ENCODE data around the gene ZNF860.
"Not testable (repeated sequence)": the region's sequence is repeated elsewhere in the genome, so short reads cannot be mapped to it uniquely, and the experiment has no call there.

ZNF860 gene

DNA sequence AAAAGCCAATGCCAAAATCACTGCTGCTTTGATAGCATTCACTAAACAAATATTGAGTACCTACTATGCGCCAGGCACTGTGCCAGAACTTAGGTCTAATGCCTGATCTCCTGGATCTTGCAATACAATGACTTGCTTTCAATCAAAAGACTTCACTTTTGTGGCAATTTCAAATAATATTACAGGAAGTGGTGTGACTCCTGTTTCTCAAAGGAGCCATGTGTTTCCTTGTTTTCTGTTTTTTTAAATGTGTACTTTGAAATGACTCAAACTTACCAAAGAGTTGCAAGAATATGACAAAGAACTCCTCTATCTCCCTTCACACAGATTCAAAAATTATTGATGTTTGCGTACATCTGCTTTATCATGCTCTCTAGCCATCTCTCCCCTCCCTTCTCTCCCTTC lies 18.7 kb upstream of the ZNF860 start:
- no peak for DNase-seq

DNA sequence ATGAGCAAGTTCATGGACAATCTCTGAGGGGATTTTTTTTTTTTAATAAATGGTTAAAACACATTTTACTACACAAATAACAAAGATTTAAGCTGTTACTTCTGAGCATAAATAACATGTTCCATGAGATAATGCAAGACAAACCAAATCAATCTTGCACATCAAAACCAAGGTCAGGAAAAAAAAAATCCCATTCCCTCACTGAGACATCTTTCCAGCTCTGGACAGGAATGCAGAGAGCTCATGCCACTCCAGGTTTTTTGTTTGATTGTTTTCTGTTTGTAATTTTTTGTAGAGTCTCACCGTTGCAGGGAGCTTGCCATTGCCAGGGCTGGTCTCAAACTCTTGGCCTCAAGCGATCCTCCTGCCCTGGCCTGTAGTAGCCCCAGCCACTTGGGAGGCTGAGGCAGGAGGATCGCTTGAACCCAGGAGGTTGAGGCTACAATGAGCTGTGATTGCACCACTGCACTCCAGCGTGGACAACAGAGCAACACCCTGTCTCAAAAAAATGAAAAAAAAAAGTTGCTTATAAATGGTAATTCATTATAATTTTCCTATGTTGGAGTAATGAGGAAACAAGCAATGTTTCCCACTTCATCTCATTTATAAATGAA lies 14.5 kb upstream of the ZNF860 start:
- DNase-seq, result no peak

DNA sequence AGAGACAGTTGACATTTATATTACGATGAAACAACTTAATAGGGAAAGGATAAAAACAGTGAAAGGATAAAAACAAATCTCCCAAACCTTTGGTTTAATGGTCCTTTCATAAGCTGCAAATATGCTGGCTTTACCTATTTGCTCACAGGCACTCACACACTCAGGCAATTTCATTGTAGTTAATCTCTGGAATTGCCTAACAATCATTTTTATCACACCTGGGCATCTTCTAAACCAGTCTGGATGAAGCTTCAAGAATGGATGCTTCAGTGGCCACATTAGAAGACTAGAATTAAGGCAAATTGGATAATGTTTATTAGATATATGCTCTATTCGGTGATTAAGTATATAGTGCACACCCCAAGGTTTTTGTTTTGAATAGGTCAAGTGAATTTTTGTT lies 14.0 kb upstream of the ZNF860 start:
- DNase-seq, result no peak

DNA sequence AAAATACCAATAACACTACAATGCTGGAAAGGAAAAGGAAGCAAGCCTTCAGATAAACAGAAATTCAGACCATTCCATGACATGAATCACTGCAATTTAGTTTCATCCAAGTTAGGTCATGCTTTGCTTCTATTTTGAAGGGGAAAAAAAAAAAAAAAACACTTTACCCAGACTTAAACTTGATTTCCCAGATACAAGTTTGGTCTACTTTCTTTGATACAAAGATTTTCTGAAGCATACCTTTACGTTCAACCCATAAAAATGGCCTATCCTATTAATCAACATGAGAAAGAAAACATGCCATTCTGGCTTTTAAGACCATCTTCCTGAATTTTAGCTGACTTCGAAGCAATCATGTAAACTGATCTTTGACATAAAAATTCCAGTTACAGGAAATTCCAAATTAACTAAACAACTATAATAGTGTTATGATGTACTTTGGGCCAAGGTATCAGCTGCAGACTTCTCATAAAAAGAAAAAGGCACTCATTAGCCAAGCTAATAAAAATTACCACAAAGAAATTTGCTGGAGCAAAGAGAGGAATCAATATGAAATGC lies 13.1 kb upstream of the ZNF860 start:
- no peak for DNase-seq

DNA sequence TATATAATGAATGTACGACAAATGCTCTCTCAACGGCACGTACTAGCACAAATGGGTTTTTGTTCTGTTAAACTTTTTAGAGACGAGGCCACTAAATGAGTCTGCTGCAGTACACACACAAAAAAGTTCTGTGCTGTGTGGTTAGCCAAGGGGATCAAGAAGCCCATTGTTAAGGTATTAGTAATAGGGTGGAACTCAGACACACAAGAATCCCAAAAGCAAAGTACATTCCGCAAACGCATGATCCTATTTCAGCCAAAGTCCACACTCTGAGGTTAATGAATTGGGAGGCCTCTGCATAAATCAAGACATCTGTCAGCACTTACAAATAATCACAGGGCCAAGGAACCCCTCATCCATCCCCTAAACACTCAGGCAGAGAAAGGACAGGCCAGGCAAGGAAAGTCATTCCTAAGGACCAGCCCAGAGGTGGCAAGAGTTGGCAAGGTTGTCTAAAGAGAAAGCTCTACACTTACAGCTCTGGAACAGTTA lies 12.6 kb upstream of the ZNF860 start:
- DNase-seq, result no peak

DNA sequence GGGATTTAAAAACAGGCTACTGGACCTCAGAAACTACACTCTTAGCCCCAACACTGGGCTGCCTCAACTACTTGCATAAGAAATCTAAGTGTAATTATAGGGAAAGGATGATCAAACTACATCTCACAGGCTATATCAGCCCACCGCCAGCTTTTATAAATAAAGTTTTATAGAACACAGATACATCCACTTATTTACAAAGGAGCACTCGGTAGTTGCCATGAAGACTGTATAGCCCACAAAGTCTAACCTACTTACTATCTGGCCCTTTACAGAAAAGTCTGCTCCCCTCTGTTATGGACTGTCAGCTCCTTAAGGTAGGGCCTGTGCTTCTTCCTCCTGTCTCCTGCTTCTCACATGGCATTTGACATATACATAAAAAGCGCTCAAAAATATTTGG lies 9.9 kb upstream of the ZNF860 start:
- no peak for DNase-seq

DNA sequence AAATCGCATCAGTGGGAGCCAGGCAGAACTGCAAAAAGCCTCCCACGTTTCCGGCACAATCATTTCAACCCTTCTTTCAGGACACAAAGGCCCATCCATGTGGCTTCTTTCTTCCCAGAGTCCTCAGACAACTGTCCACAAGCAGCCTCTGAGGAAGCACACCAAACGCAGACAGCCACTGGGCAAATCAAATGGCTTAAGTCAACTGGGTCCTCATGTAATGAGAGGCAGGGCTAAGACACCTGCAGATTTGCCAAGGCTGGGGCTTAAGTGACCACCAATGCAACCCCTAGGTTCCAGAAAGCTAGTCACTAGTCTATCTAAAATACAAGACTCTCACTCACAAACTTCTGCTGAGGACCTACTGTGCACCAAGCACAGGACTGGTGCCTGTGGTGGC lies 8.5 kb upstream of the ZNF860 start:
- no peak for DNase-seq

DNA sequence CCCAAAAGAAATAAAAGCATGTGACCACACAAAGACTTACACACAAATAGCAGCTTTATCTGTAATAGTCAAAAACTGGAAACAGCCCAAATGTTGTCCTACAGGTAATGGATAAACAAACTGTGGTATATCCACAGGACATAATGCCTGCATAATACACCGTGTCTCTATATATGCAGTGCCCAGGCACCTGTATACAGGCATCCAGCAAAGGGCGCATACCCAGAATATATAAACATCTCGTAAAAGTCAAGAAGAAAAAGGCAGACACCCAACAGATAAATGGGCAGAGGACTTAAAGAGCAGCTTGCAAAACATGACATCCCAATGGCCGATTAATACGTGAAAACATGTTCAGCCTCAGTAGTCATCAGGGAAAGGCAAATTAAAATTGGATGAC lies 7.7 kb upstream of the ZNF860 start:
- DNase-seq, result no peak

DNA sequence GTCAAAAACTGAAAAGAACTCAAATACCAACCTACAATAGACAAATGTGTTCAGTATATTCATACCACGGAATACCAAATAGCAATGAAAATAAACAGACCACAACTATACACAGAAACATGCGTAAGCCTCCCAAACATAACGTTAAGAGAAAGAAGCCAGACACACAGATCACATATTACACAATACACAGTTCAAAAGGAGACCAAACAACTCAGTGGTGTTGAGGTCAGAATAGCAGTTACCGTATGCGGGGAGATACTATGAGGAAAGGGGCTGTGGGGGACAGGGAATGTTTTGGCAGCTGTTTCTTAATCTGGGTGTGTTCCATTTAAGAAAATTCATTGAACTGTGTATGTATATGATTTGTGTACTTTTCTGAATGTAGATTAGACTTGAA lies 7.1 kb upstream of the ZNF860 start:
- DNase-seq, result no peak

DNA sequence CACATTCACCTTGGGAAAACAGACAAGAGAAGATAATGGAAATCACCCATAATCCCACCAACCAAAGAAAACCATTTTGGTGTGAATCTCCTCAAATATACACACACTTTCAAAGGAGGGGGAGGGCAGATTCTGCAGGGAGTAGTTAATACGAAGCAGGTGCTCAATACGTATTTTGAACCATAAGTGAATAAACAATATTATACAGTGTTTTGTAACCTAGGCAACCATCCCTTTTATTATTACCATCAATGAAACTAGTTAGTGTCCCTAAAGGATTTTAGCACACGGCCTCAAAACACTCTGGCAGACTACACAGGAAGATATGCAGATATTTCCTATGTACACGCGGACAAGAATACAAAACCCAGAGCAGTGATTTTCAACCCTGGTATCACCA lies 6.6 kb upstream of the ZNF860 start:
- no peak for DNase-seq

DNA sequence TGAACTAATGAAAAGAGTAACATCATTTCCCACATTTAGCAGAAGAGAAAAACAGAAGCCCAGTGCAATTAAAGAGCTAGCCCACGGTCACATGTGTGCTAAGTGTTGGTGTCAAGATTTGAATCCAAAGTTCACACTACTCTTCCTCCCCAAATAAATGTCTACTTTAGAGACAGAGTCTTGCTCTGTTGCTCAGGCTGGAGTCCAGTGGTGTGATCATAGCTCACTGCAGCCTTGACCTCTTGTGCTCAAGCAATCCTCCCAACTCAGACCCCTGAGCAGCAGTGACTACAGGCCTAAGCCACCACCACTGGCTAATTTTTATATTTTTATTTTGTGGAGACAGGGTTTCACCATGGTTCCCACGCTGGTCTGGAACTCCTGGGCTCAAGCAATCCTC lies 5.2 kb upstream of the ZNF860 start:
- no peak for DNase-seq

DNA sequence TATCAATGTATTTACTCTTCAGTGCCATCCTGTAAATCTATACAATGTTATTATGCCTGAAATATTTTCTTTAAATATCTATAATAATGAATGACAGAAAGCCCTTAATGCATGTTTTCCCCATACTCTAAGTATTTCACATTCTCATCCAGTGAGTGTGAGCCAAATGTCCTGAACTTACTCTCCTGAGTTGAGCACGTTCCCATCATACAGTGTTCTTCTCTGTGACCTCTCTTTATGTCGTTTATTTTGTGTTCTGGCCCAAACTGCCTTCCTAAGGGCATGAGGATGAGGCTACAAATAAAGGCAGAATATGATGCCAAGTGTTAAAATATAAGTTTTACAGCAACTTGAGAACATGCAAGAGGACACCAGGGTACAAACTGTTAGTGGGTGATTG lies 3.8 kb upstream of the ZNF860 start:
- DNase-seq, result no peak

DNA sequence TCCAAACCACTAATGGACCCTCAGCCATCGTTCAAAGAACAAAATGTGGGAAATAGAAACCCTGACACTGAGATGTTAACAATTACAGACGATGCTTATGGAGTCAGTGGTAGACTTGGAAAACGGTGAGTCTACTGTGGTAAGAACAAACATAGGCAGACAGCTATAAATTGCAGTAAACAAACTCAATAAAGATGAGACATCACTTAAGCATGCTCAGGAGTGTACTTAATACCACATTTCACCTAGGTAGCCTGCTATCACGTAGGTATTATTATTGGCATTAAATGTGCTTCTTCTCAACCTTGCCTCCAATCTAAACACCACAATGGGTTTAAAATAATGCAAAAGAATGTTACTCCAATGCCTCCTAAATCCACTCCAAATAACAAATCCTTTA lies 3.0 kb upstream of the ZNF860 start:
- no peak for DNase-seq

DNA sequence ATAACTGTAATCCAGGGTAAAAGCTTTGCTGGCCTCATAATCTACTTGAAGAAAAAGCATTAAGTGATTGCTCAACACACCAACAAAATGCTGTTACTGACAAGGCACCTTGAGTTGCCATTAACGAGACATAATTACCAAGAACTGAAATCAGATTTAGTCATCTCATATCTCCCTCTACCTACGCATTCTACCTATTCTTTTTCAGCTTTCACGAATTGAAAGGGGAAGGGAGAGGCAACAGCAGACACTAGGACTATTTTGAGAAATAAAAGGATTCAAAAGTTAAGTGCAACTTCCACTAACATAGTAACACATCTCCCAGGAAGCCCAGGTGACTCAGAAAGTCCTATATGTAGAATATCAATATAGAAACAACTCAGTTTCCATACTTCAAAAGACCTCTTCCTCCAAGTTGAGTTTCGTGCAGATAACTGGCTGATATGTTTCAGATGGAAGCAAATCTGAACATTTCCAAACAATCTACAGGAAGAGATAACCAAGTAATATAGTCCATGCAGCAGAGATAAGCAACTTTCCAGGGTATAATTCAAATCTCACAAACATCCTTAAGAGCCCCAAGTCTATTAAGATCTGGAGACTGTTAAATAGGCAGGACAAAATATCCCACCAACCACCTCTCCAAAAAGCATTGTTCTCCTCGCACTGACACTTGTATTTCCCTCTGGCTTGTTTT lies 2.4 kb upstream of the ZNF860 start:
- DNase-seq, result no peak

DNA sequence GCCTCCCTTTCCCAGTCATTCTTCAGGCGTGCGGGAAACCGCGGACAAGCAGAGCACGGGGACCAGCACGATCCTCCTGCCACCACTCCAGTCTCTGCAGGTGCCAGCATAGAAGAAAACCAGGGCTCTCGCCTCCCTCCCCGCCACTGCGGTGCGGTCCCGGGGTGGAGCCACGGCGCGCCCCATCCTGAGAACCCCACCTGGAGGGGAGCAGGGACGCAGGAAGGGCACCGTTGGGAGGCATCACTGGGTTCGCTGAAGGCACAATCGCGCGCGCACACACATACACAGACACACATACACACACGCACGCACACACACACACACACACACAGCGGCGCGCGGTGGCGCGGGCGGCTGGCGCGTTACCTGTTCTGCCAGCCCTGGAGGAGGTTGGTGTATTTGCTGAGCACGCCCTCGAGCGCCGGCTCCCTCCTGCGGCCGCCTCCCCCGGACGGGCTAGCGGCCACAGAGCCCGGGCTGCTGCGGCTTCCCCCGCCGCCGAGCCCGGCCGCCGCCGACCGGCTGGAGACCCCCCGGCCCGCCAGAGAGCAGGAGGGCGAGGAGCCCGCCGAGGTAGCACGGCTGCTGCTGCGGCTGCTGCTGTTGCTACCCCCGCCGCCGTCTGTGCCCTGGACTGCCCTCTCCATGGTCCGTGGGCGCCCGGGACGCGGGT lies 882 bp upstream of the ZNF860 start:
- DNase-seq, result peak; percentile 58

DNA sequence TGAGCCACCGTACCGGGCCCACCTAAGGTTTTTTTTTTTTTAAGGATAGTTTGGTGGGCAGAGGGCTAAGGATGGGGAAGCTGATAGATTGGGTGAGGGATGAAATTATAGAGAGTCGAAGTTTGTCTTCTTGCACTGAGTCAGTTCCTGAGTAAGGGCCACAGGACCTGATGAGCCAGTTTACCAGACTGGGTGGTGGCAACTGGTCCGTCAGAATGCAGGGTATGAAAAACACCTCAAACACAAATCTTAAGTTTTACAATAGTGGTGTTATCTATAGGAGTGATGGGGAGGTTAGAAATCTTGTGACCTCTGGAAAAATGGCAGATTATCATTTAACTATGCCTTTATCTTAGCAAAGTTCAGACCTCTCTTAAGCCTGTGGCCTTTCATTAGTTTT lies 2.8 kb downstream of the ZNF860 start:
- DNase-seq, result no peak

DNA sequence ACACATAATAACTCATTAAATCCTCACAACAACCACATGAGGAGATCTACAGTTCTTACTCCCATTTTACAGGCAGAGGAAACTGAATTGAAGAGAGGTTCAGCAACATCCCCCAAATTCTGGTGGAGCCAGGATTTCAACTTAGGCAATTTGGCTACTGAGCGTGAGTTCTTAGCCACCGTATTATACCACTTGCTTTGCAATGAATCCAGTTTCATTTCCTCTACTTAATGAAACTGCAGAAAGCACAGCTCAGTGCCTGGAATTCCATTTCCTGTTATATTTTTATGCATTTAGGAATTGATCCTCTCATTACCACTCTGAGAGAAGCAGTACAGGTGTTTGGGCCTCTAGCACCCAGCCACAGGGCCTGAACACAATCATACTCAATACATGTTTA lies 4.3 kb downstream of the ZNF860 start:
- DNase-seq, result no peak

DNA sequence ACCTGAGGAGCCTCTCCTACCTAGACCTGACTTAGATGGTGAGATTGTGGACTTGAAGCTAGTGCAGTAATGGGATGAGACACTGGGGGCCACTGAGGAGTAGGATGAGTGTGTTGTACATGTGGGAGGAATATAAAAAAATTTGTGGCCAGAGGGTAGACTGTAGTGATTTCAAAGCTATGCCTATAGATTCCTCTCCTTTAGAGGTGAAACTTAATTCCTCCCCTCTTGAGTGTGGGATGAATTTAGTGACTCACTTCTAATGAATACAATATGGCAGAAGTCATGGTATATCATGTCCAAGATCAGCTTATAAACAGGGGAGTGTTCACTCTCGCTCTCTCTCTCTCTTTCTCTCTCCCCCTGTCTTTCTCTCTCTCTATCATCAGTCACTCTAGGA lies 6.7 kb downstream of the ZNF860 start:
- no peak for DNase-seq

DNA sequence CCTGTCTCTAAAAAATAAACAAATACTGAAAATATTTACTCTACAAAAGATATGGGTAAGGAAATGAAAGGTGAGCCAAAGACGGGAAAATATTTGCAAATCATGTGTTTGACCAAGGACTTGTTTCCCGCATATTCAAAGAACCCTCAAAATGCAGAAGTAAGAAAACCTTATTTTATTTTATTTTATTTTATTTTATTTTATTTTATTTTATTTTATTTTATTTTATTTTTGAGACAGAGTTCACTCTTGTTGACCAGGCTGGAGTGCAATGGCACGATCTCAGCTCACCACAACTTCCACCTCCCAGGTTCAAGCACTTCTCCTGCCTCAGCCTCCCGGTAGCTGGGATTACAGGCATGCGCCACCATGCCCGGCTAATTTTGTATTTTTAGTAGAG lies 11.4 kb downstream of the ZNF860 start:
- not testable (repeated sequence) for DNase-seq

DNA sequence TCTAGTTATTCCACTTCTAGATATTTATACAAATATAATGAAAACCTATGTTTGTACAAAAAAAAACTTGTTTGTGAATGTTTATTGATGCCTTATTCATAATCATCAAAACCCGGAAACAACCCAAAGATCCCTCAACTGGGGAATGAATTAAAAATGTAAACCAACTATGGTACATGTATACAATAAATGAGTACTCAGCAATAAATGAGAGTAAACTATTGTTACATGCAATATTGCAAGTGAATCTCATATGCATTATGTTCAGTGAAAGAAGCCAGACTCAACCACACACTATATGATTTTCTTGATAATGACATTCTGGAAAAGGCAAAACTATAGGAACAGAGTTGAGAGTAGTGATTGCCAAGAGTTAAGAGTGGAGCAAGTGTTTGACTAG lies 12.3 kb downstream of the ZNF860 start:
- no peak for DNase-seq

DNA sequence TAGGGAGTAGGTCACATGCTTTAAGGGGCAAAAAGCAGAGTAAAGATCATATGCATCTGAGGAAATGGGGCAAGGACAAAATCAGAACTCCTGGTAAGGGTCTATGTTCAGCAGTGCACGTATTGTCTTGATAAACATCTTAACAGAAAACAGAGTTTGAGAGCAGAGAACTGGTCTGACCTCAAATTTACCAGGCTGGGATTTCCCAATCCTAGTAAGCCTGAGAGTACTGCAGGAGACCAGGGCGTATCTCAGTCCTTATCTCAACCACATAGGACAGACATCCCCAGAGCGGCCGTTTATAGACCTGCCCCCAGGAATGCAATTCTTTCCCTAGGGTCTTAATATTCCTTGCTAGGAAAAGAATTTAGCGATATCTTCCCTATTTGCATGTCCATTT lies 13.5 kb downstream of the ZNF860 start:
- DNase-seq, result not testable (repeated sequence)

DNA sequence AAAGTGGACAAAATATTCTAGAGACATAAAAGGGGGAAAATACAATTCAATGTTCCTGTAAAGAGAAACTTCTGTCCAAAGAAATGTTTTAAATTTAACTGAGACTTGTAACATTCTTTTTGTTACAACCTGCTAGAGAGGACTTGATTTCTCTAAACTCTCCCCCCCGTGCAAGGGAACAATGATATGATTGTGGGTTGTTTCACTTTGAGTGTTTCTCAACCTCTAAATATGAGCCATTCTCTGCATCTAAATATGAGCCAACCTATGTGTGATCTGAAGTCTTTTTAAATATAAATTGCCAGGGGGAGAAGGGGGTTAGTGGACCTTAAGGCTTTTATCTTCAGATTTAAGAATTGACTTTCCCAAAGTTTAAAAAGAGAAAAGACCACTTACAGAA lies 14.6 kb downstream of the ZNF860 start:
- no peak for DNase-seq

DNA sequence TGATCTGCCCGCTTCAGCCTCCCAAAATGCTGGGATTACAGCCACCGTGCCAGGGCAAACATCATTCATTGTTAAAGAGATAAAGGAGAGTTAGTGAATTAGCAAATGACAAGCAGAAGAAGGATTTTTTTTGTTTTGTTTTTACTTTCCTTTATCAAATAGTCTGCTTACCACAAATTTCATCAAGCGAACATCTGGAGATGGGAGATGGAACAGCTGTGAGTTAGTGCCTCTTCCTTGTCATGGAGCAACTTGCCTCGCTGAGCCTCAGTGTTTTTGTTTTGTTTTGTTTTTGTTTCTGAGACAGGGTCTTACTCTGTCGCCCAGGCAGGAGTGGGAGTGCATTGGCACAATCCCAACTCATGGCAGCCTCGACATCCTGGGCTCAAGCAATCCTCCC lies 15.9 kb downstream of the ZNF860 start:
- DNase-seq, result no peak

DNA sequence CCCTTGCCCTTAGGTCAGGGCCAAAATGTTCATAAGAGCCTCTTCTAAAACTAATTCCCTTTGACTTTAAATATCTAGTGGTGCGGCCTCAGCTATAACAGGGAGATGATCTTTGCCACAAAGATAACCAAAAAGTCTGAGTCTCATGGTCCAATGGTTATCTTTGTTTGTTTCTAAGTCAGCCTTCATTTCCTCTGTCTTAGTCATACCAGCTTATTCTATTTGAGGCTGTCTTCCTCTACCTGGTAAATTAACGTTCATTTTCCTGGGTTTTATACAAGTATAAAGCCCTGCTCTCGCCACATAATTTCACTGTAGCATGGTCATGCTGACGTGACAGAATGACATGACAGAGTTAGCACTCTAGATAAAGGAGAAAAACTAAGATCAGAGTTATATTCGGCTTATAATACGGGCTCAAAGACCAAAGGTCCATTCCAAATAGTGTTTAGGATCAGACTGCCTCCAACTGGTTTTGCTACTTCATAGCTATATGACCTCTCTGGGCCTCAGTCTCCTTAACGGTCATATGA lies 18.4 kb downstream of the ZNF860 start:
- DNase-seq, result no peak
